Epithelial cell of esophagus (primary cell): ENCODE data around the gene LRRFIP2.

Experiments
- DNase-seq: peaks from one replicate; pipeline ENCODE4 v3.0.0; 2010; ENCODE audit warnings: low read depth
- H3K4me3 ChIP-seq: 2 replicates; pipeline ENCODE4 v1.5.1; 2011; ENCODE audit warnings: mild to moderate bottlenecking, low read length, control low read depth
- CTCF ChIP-seq: IDR thresholded peaks from 2 replicates; pipeline ENCODE4 v1.5.1; 2011; ENCODE audit warnings: low read depth, mild to moderate bottlenecking, low read length, control low read depth, inconsistent platforms; ENCODE audit not compliant: insufficient read depth; ENCODE audit errors: missing control alignments

LRRFIP2 gene

DNA sequence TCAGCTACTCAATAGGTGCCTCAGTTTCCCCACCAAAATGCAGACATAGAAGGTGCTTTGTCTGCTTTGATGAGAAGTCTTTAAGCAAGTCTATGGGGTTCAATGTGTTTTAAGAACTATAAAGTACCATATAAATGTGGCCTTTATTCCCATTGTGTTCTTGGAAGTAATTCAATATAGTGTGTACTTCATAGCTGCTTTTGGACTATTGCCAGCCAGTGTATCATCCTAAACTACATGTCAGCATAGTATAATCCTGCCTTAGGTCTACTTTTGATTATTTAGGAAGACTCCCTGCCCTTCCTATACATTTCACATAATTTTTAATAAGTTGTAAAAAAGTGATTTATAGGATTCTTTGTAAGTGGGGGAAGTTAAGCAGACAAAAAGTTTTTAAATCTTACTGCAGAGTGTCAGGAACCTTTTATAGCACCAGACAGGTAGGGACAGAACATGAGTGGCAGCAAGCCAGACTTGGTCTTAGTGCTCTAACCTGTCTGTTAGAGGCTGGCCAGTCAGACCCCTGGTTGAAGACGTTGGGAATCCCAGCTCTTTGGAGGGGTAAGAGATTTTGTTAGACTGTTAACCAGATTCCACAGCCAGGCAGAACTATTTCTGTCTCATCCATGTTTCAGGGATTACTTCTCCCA, 132.7 kb downstream of the LRRFIP2 start:
- TF ChIP-seq CTCF = no peak
- no peak overlapping the region for H3K4me3 ChIP-seq
- DNase-seq = peak; percentile 57

GRCh38 chr3:37040231-37040630, 134.2 kb downstream of the LRRFIP2 start:
- H3K4me3 ChIP-seq = no peak overlapping the region
- peak; percentile 19 for DNase-seq
- TF ChIP-seq CTCF = no peak

- H3K4me3 ChIP-seq = no peak overlapping the region
- TF ChIP-seq CTCF = no peak
- DNase-seq = no peak
Measured at GRCh38 chr3:37039161-37039846, 135.1 kb downstream of the LRRFIP2 start.

- DNase-seq = no peak
- H3K4me3 ChIP-seq = no peak overlapping the region
- no peak for TF ChIP-seq CTCF
Measured at GRCh38 chr3:37037352-37037751, 137.0 kb downstream of the LRRFIP2 start.

DNA sequence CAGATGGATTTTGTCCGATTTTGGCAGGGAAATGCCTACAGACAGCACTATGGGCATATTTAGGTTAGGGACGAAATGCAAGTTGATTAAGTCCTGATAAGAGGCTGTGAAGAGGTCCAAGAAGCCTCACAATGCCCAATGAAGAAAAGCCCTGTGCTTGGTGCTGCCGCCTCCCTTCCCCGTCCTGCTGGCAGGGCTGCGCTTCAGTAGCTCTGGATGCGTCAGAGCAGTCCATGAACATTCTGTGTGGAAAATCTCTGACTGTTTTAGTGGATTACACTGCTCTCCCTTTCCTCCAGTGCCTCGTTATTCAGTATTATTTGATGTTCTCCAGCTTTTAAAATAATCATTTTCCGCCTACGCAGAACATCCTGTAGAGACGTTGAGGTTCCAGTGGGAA, 141.4 kb downstream of the LRRFIP2 start:
- no peak for DNase-seq
- TF ChIP-seq CTCF = no peak
- H3K4me3 ChIP-seq = no peak overlapping the region

GRCh38 chr3:37031096-37031682, 143.2 kb downstream of the LRRFIP2 start:
- TF ChIP-seq CTCF = no peak
- no peak for DNase-seq
- H3K4me3 ChIP-seq = no peak overlapping the region
